Bronchial epithelial cell (primary cell): ENCODE measurements around the gene BIN2. TPM values are rescaled to one million over a fixed set of nuclear protein-coding genes. Genes with fewer than 3 reads are reported as not detected.

Experiments used
- DNase-seq: peaks from one replicate; pipeline ENCODE4 v3.0.0-alpha.2; 2010; ENCODE audit warnings: low read depth
- FAIRE-seq: peaks from 2 replicates; lab custom pipeline; 2011; peaks lifted over from hg19 to GRCh38; lab: Jason Lieb, UNC
- H3K27me3 ChIP-seq: 2 replicates; pipeline ENCODE4 v1.5.1; 2011; ENCODE audit warnings: low read length; ENCODE audit not compliant: control insufficient read depth, insufficient read depth
- H3K36me3 ChIP-seq: 2 replicates; pipeline ENCODE4 v1.5.1; 2011; ENCODE audit warnings: low read length; ENCODE audit not compliant: control insufficient read depth, insufficient read depth
- H3K4me3 ChIP-seq: 2 replicates; pipeline ENCODE4 v1.5.1; 2011; ENCODE audit warnings: mild to moderate bottlenecking, low read depth, low read length, control low read depth
- total RNA-seq: library from RNA; depleted of rRNA; stranded (reverse); fragments of >200 nt; gene quantifications from 2 replicates; pipeline ENCODE4 v1.2.1, GENCODE V29; 2014
- TF ChIP-seq, protein P1 (sequence below): IDR thresholded peaks from 2 replicates; pipeline ENCODE4 v1.5.1; 2011; ENCODE audit warnings: mild to moderate bottlenecking, moderate library complexity, low read length, control low read depth, inconsistent platforms; ENCODE audit not compliant: insufficient read depth, severe bottlenecking

Gene BIN2
- total RNA-seq, result under 0.01 TPM in 1 of 2 replicates, not detected in the other

DNA sequence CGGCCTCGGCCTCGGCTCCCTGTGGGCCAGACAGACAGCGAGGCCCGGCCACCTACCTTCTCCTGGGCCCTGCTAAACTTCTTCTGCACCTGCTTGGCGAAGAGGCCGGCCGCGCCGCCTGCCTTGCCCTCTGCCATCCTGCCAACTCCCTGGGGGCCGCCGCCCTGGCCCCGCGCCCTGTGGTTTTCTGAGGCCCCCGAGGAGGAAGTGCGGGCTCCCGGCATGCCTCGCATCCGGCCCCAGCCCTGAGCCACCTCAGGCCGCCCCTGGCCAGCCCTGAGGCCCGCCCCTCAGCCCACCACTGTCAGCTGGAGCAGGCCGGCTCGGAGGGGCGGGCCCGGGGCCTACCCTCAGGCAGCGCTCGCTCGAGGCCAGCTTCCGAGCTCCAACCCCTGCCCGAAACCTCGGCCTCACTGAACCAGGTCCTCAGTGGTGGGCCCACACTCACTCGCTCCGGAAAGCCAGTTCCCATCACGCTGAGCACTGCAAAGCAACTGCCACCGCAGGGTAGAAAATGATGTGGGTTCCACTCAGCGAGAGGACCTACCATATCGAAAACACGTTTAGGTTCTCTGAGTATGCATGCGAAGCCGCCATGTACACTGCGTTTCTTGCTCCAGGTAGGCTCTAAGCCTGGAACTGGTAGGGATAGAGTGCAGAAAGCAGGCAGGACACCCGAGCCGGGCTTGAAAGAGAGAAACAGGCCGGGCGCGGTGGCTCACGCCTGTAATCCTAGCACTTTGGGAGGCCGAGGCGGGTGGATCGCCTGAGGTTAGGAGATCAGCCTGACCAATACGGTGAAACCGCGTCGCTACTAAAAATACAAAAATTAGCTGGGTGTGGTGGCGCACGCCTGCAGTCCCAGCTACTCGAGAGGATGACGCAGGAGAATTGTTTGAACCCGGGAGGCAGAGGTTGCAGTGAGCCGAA, at the start of gene BIN2:
Gene BIN2, minus strand, starts transcription at position 209 of the 930 bp plus-strand sequence. Its CDS starts 72 bp downstream, at position 137.
- Histone ChIP-seq H3K27me3 (no peaks in the 10 kb centered on the region), H3K4me3 (no peak within 1 kb of the TSS), H3K36me3 (no peaks in the 10 kb centered on the region)
- FAIRE-seq (no peak), DNase-seq (no peak)
- TF ChIP-seq, protein P1, sequence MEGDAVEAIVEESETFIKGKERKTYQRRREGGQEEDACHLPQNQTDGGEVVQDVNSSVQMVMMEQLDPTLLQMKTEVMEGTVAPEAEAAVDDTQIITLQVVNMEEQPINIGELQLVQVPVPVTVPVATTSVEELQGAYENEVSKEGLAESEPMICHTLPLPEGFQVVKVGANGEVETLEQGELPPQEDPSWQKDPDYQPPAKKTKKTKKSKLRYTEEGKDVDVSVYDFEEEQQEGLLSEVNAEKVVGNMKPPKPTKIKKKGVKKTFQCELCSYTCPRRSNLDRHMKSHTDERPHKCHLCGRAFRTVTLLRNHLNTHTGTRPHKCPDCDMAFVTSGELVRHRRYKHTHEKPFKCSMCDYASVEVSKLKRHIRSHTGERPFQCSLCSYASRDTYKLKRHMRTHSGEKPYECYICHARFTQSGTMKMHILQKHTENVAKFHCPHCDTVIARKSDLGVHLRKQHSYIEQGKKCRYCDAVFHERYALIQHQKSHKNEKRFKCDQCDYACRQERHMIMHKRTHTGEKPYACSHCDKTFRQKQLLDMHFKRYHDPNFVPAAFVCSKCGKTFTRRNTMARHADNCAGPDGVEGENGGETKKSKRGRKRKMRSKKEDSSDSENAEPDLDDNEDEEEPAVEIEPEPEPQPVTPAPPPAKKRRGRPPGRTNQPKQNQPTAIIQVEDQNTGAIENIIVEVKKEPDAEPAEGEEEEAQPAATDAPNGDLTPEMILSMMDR, result no peak

DNA sequence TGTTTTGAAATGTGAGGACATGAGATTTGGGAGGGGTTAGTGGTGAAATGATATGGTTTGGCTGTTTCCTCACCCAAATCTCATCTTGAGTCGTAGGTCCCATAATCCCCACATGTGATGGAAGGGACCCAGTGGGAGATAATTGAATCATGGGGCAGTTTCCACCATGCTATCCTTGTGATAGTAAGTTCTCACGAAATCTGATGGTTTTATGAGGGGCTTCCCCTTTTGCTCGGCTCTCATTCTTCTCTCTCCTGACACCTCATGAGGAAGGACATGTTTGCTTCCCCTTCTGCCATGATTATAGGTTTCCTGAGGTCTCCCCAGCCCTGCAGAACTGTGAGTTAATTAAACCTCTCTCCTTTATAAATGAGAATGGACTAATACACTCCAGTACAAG, 49.2 kb upstream of the BIN2 start:
- peaks cover 12% of the 10 kb centered on the region for H3K36me3 ChIP-seq
- H3K27me3 ChIP-seq, result no peaks in the 10 kb centered on the region
- FAIRE-seq (no peak), DNase-seq (no peak)
- no peak overlapping the region for H3K4me3 ChIP-seq
- TF ChIP-seq, protein P1, result no peak

DNA sequence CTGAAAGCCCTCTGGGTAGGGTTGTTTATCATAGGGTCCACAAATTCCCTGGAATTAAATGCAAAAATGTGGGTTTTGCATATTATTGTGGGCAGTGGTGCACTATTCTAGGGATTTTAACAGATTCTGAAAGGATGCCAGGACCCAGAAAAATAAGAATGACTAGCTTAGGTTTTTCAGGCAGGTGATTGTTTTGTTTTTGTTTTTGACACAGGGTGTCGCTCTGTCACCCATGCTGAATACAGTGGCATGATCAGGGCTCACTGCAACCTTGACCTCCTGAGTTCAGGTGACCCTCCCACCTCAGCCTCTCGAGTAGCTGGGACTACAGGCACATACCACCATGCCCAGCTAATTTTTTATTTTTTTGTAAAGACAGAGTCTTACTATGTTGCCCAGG, 48.0 kb upstream of the BIN2 start:
- no peak for DNase-seq
- no peaks in the 10 kb centered on the region for H3K27me3 ChIP-seq
- TF ChIP-seq, protein P1, result no peak
- no peak overlapping the region for H3K4me3 ChIP-seq
- peaks cover 11% of the 10 kb centered on the region for H3K36me3 ChIP-seq
- no peak for FAIRE-seq

DNA sequence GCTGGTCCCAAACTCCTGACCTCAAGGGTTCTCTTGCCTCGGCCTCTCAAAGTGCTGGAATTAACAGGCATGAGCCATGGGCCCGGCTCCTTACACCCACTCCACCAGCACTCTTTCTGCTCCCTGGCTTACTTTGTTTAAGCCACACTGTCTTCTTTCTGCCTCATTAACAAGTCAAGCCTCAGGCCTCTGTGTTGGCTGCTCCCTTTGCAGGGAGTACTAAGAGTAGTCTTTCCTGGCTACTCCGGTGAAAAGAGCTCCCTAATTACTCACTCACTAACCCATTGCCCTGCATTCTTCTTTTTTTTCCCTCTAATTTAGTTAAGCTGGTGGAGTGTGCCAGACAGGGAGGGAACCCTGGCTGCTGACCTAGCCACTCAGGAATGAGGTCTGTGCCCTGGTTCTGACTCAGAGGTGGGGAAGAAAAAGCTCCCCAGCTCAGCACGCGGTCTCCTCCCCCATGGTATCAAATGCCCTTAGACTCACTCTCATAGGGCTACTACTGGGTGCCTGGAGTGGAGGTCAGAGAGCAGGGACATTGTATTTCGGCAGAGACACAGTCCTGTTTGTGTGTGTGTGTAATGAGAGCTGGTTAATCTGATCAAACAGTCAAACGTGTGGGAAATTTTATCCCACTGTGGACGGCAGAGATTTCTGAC, 47.5 kb upstream of the BIN2 start:
- Histone ChIP-seq H3K27me3 (no peaks in the 10 kb centered on the region), H3K4me3 (no peak overlapping the region), H3K36me3 (peaks cover 10% of the 10 kb centered on the region)
- peak; percentile 97 for DNase-seq
- TF ChIP-seq, protein P1, result no peak
- peak; percentile 55 for FAIRE-seq

DNA sequence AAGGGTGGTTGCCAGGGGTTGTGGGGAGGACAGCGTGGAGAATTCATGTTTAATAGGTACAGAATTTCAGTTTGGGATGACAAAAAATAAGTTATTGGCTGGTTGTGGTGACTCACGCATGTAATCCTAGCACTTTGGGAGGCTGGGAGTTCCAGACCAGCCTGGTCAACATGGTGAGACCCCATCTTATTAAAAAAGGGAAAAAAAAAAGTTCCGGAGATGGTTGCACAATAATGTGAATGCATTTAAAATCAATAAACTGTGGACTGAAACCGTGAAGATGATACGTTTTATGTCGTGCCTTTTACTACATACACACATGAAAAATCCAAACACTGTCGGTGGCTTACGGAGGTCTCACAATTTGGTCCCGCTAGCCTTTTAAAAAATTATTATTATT, 46.7 kb upstream of the BIN2 start:
- no peak for DNase-seq
- FAIRE-seq, result no peak
- TF ChIP-seq, protein P1, result no peak
- Histone ChIP-seq H3K36me3 (peaks cover 9% of the 10 kb centered on the region), H3K27me3 (no peaks in the 10 kb centered on the region), H3K4me3 (no peak overlapping the region)
